ENCODE measurements around the gene IGFLR1. TPM values are rescaled to one million over a fixed set of nuclear protein-coding genes. Genes with fewer than 3 reads are reported as not detected.

IGFLR1 gene
- total RNA-seq, 4 donors from 2014 or later: 2.0 to 14.1 (median 3.0) TPM

- H3K36me3 ChIP-seq: peaks cover 0 to 97% of the 10 kb centered on the region in 2 donors
- H3K27ac ChIP-seq: no peak overlapping the region
- H3K27me3 ChIP-seq: no peaks in the 10 kb centered on the region
- DNase-seq (no peak), ATAC-seq (no peak)
- in situ Hi-C loops (cut with MboI; ENCODE audit: low sequenced_read_pairs in 4 of 4): no loop called here
- TF ChIP-seq CTCF (IDR thresholded peaks at IDR 0.05 in 4 of 5, conservative IDR thresholded peaks at IDR 0.05 in 1 of 5) (no peak), POLR2A (IDR thresholded peaks at IDR 0.05) (no peak)
- no peak overlapping the region for H3K4me3 ChIP-seq
- H3K9me3 ChIP-seq: no peaks in the 10 kb centered on the region
- intact Hi-C loops (cut with DNase I; ENCODE audit: low total_unique reads): no loop called here
- no peaks in the 10 kb centered on the region for H3K4me1 ChIP-seq
Measured at GRCh38 chr19:35731779-35732405, 10.4 kb downstream of the IGFLR1 start.

- ATAC-seq: no peak
- no peak overlapping the region for H3K4me3 ChIP-seq
- no peaks in the 10 kb centered on the region for H3K4me1 ChIP-seq
- in situ Hi-C loops (cut with MboI; ENCODE audit: low sequenced_read_pairs in 4 of 4) (no loop called here), intact Hi-C loops (cut with DNase I; ENCODE audit: low total_unique reads) (no loop called here)
- no peak overlapping the region for H3K27ac ChIP-seq
- peaks cover 0 to 96% of the 10 kb centered on the region in 2 donors for H3K36me3 ChIP-seq
- no peak for DNase-seq
- TF ChIP-seq POLR2A (IDR thresholded peaks at IDR 0.05) (no peak), CTCF (IDR thresholded peaks at IDR 0.05 in 4 of 5, conservative IDR thresholded peaks at IDR 0.05 in 1 of 5) (no peak)
- no peaks in the 10 kb centered on the region for H3K27me3 ChIP-seq
- no peaks in the 10 kb centered on the region for H3K9me3 ChIP-seq
Measured at GRCh38 chr19:35731353-35731752, 10.9 kb downstream of the IGFLR1 start.

GRCh38 chr19:35730326-35730725 lies 11.9 kb downstream of the IGFLR1 start:
- Histone ChIP-seq H3K4me1 (no peaks in the 10 kb centered on the region), H3K36me3 (peaks cover 4 to 96% of the 10 kb centered on the region in 2 donors), H3K27me3 (no peaks in the 10 kb centered on the region), H3K4me3 (no peak overlapping the region), H3K27ac (no peak overlapping the region), H3K9me3 (no peaks in the 10 kb centered on the region)
- in situ Hi-C loops (cut with MboI; ENCODE audit: low sequenced_read_pairs in 4 of 4) (no loop called here), intact Hi-C loops (cut with DNase I; ENCODE audit: low total_unique reads) (no loop called here)
- DNase-seq (no peak), ATAC-seq (no peak)
- TF ChIP-seq POLR2A (IDR thresholded peaks at IDR 0.05) (no peak), CTCF (IDR thresholded peaks at IDR 0.05 in 4 of 5, conservative IDR thresholded peaks at IDR 0.05 in 1 of 5) (no peak)

- Histone ChIP-seq H3K9me3 (no peaks in the 10 kb centered on the region), H3K4me1 (no peaks in the 10 kb centered on the region), H3K4me3 (no peak overlapping the region), H3K27me3 (no peaks in the 10 kb centered on the region), H3K27ac (no peak overlapping the region), H3K36me3 (peaks cover 4 to 96% of the 10 kb centered on the region in 2 donors)
- ATAC-seq: no peak
- intact Hi-C loops (cut with DNase I; ENCODE audit: low total_unique reads) (no loop called here), in situ Hi-C loops (cut with MboI; ENCODE audit: low sequenced_read_pairs in 4 of 4) (no loop called here)
- no peak for DNase-seq
- TF ChIP-seq CTCF (IDR thresholded peaks at IDR 0.05 in 4 of 5, conservative IDR thresholded peaks at IDR 0.05 in 1 of 5): no peak
Measured at GRCh38 chr19:35729763-35730162, 12.5 kb downstream of the IGFLR1 start.

GRCh38 chr19:35729021-35729420 lies 13.2 kb downstream of the IGFLR1 start:
- in situ Hi-C loops (cut with MboI; ENCODE audit: low sequenced_read_pairs in 4 of 4) (no loop called here), intact Hi-C loops (cut with DNase I; ENCODE audit: low total_unique reads) (no loop called here)
- ATAC-seq (no peak), DNase-seq (no peak)
- Histone ChIP-seq H3K27me3 (no peaks in the 10 kb centered on the region), H3K4me1 (no peaks in the 10 kb centered on the region), H3K4me3 (no peak overlapping the region), H3K27ac (no peak overlapping the region), H3K9me3 (no peaks in the 10 kb centered on the region), H3K36me3 (peaks cover 4 to 96% of the 10 kb centered on the region in 2 donors)
- TF ChIP-seq POLR2A (IDR thresholded peaks at IDR 0.05) (no peak), CTCF (IDR thresholded peaks at IDR 0.05 in 4 of 5, conservative IDR thresholded peaks at IDR 0.05 in 1 of 5) (no peak)
